Activated B cell treated with CpG ODN at 0.5 μM for 24 hours (primary cell): ENCODE measurements around the gene SIN3A. TPM values are rescaled to one million over a fixed set of nuclear protein-coding genes. Genes with fewer than 3 reads are reported as not detected.

Experiments
- ATAC-seq: fragments of 200-7000 bp; cut with Tn5 transposase; one replicate; pipeline ENCODE4 v1.10.0; 2021; ENCODE audit warnings: low read depth, mild to moderate bottlenecking, moderate library complexity
- CTCF ChIA-PET: fragments of 350-600 bp; sonication (Branson Sonifier 250); formaldehyde crosslinking; loops from one replicate; lab custom pipeline; 2021; ENCODE audit warnings: antibody characterized with exemption; lab: Charles Lee
- POLR2A ChIA-PET: fragments of 350-600 bp; sonication (Branson Sonifier 250); formaldehyde crosslinking; loops from one replicate; lab custom pipeline; 2021; ENCODE audit warnings: antibody characterized with exemption; lab: Charles Lee
- DNase-seq: peaks from one replicate; pipeline ENCODE4 v3.0.0; 2022
- H3K27ac Mint-ChIP-seq: one replicate; pipeline ENCODE4 v1.8.0; 2020; ENCODE audit warnings: mixed read lengths
- H3K27me3 Mint-ChIP-seq: one replicate; pipeline ENCODE4 v1.8.0; 2021; ENCODE audit warnings: mixed read lengths
- H3K36me3 Mint-ChIP-seq: one replicate; pipeline ENCODE4 v1.8.0; 2021; ENCODE audit warnings: low read depth, mixed read lengths
- H3K4me1 Mint-ChIP-seq: one replicate; pipeline ENCODE4 v1.8.0; 2021; ENCODE audit warnings: mixed read lengths
- H3K4me3 Mint-ChIP-seq: one replicate; pipeline ENCODE4 v1.8.0; 2020; ENCODE audit warnings: mild to moderate bottlenecking, mixed read lengths
- H3K9me3 Mint-ChIP-seq: one replicate; pipeline ENCODE4 v1.8.0; 2020; ENCODE audit warnings: mixed read lengths
- CTCF ChIP-seq: fragments of 200-600 bp; IDR thresholded peaks from one replicate; pipeline ENCODE4 v1.8.0; 2022; ENCODE audit warnings: antibody characterized with exemption, mild to moderate bottlenecking
- intact Hi-C: fragments of 100-400 bp; cut with micrococcal nuclease; formaldehyde crosslinking; loops from one replicate; pipeline ENCODE4 v1.15.1; 2024
- total RNA-seq: library from RNA; stranded (reverse); gene quantifications from 2 replicates; pipeline ENCODE4 v1.2.3, GENCODE V29; 2022

SIN3A gene
- total RNA-seq, 1 donor from 2014 or later, result 122 TPM

GRCh38 chr15:75380773-75381172, 70.7 kb downstream of the SIN3A start:
- intact Hi-C loops, result no loop called here
- peaks cover 29% of the 10 kb centered on the region for H3K4me1 Mint-ChIP-seq
- POLR2A ChIA-PET, result interaction anchor here (0.5 to 1.8 kb wide), 5 partner anchors 13 to 260 kb away, joined by 3 to 15 read pairs (median 4); partner anchors contain the start of gene MAN2C1
- TF ChIP-seq CTCF, result no peak
- DNase-seq (no peak), ATAC-seq (no peak)
- H3K27ac Mint-ChIP-seq, result peak overlapping the region; percentile 42
- no peak overlapping the region for H3K4me3 Mint-ChIP-seq
- H3K9me3 Mint-ChIP-seq, result no peaks in the 10 kb centered on the region
- CTCF ChIA-PET, result interaction anchor here (1.8 kb wide), 1 partner anchor 13 kb away, joined by 5 read pairs; the partner anchor contains the start of gene MAN2C1
- peaks cover 88% of the 10 kb centered on the region for H3K36me3 Mint-ChIP-seq
- H3K27me3 Mint-ChIP-seq, result no peaks in the 10 kb centered on the region

GRCh38 chr15:75371901-75372688, 79.4 kb downstream of the SIN3A start:
- ChIA-PET CTCF (no interaction called here), POLR2A (interaction anchor here (0.5 kb wide), 1 partner anchor 252 kb away, joined by 3 read pairs; no protein-coding TSS in a partner anchor)
- no peak for TF ChIP-seq CTCF
- Mint-ChIP-seq H3K27ac (no peak overlapping the region), H3K4me1 (peaks cover 26% of the 10 kb centered on the region), H3K4me3 (no peak overlapping the region), H3K36me3 (peaks cover 70% of the 10 kb centered on the region), H3K9me3 (no peaks in the 10 kb centered on the region), H3K27me3 (no peaks in the 10 kb centered on the region)
- intact Hi-C loops, result no loop called here
- no peak for ATAC-seq
- no peak for DNase-seq

GRCh38 chr15:75371486-75371885, 80.0 kb downstream of the SIN3A start:
- no peak for TF ChIP-seq CTCF
- intact Hi-C loops, result no loop called here
- no peak for ATAC-seq
- CTCF ChIA-PET, result no interaction called here
- no peaks in the 10 kb centered on the region for H3K9me3 Mint-ChIP-seq
- no peaks in the 10 kb centered on the region for H3K27me3 Mint-ChIP-seq
- peaks cover 67% of the 10 kb centered on the region for H3K36me3 Mint-ChIP-seq
- no peak overlapping the region for H3K27ac Mint-ChIP-seq
- no peak overlapping the region for H3K4me3 Mint-ChIP-seq
- peaks cover 30% of the 10 kb centered on the region for H3K4me1 Mint-ChIP-seq
- POLR2A ChIA-PET, result interaction anchor here (0.8 kb wide), 1 partner anchor 80 kb away, joined by 3 read pairs; the partner anchor contains the start of gene SIN3A
- no peak for DNase-seq

GRCh38 chr15:75369897-75370581, 81.5 kb downstream of the SIN3A start:
- peaks cover 61% of the 10 kb centered on the region for H3K36me3 Mint-ChIP-seq
- peaks cover 26% of the 10 kb centered on the region for H3K4me1 Mint-ChIP-seq
- ChIA-PET CTCF (interaction anchor here (2.0 kb wide), 1 partner anchor 277 kb away, joined by 9 read pairs; the partner anchor contains the start of gene SNX33), POLR2A (interaction anchor here (0.6 to 3.0 kb wide), 7 partner anchors 16 to 327 kb away, joined by 3 to 73 read pairs (median 21); partner anchors contain the start of genes NEIL1 and SNUPN)
- no peaks in the 10 kb centered on the region for H3K9me3 Mint-ChIP-seq
- no peak for ATAC-seq
- no peaks in the 10 kb centered on the region for H3K27me3 Mint-ChIP-seq
- no peak for DNase-seq
- intact Hi-C loops, result no loop called here
- TF ChIP-seq CTCF, result no peak
- peak overlapping the region; percentile 90 for H3K4me3 Mint-ChIP-seq
- peak overlapping the region; percentile 92 for H3K27ac Mint-ChIP-seq
